ENCODE results near the gene PARD3. TPM values are rescaled to one million over a fixed set of nuclear protein-coding genes. Genes with fewer than 3 reads are reported as not detected.

The PARD3 gene
- total RNA-seq, 1 experiment from 2014 or later: 57.4 TPM

- H3K9me2 ChIP-seq (ENCODE audit: insufficient read depth): no peaks in the 10 kb centered on the region
- no peaks in the 10 kb centered on the region for H3K36me3 ChIP-seq (ENCODE audit: low read depth)
- H3K4me3 ChIP-seq: no peak overlapping the region
- H3K79me2 ChIP-seq (ENCODE audit: low read depth): peaks cover 11% of the 10 kb centered on the region; the same call in 1 of the 2 replicates
- intact Hi-C loops (cut with micrococcal nuclease; ENCODE audit: unreplicated experiment): no loop called here
- CTCF ChIA-PET: no interaction called here
- no peak overlapping the region for H3K4me2 ChIP-seq
- peaks cover 11% of the 10 kb centered on the region for H3K4me1 ChIP-seq (replicated peaks; ENCODE audit: insufficient read depth)
- no TSS peak for BruUV-seq (replicated peaks)
- H3K27ac ChIP-seq: no peak overlapping the region
- no peaks in the 10 kb centered on the region for H3K9me3 ChIP-seq (ENCODE audit: insufficient read depth, low read depth)
- peaks cover 4% of the 10 kb centered on the region; the same call in 1 of the 2 replicates for H3F3A ChIP-seq (ENCODE audit: insufficient read depth, low read depth)
- no peaks in the 10 kb centered on the region for H4K20me1 ChIP-seq (ENCODE audit: insufficient read depth)
- H3K27me3 ChIP-seq (ENCODE audit: insufficient read depth, low read depth): no peaks in the 10 kb centered on the region
- no peak overlapping the region for H2AFZ ChIP-seq
- TF ChIP-seq CTCF (conservative IDR thresholded peaks at IDR 0.05): no peak
- POLR2A ChIA-PET (ENCODE audit: unreplicated experiment): no interaction called here
- no peak for DNase-seq
Observed at GRCh38 chr10:34661580-34661979, 153.5 kb downstream of the PARD3 start.

- TF ChIP-seq CTCF (conservative IDR thresholded peaks at IDR 0.05) (no peak), EZH2 (IDR thresholded peaks at IDR 0.05; ENCODE audit: low read depth) (no peak)
- H3K36me3 ChIP-seq (ENCODE audit: low read depth): no peaks in the 10 kb centered on the region
- H2AFZ ChIP-seq: no peak overlapping the region
- CTCF ChIA-PET: no interaction called here
- H3F3A ChIP-seq (ENCODE audit: insufficient read depth, low read depth): peaks cover 4% of the 10 kb centered on the region; the same call in 1 of the 2 replicates
- H3K4me2 ChIP-seq: no peak overlapping the region
- no peaks in the 10 kb centered on the region for H3K4me1 ChIP-seq (replicated peaks; ENCODE audit: insufficient read depth)
- intact Hi-C loops (cut with micrococcal nuclease; ENCODE audit: unreplicated experiment): loop anchor here (5.0 kb wide), 1 partner anchor 368 kb away; no protein-coding TSS in a partner anchor
- no peak for DNase-seq
- H3K27ac ChIP-seq: no peak overlapping the region
- 0 out of 2 replicates have a peak, but pooled peaks cover 5% of the 10 kb centered on the region for H4K20me1 ChIP-seq (ENCODE audit: insufficient read depth)
- peaks cover 16% of the 10 kb centered on the region for H3K79me2 ChIP-seq (ENCODE audit: low read depth)
- no TSS peak for BruUV-seq (replicated peaks)
- H3K27me3 ChIP-seq (ENCODE audit: insufficient read depth, low read depth): no peaks in the 10 kb centered on the region
- H3K9me3 ChIP-seq (ENCODE audit: insufficient read depth, low read depth): no peaks in the 10 kb centered on the region
- POLR2A ChIA-PET (ENCODE audit: unreplicated experiment): no interaction called here
- H3K4me3 ChIP-seq: no peak overlapping the region
- H3K9me2 ChIP-seq (ENCODE audit: insufficient read depth): no peaks in the 10 kb centered on the region
Observed at GRCh38 chr10:34658934-34659333, 156.2 kb downstream of the PARD3 start.

GRCh38 chr10:34656661-34657060 is 158.4 kb downstream of the PARD3 start:
- ChIA-PET CTCF (interaction anchor here (0.5 kb wide), 1 partner anchor 28 kb away, joined by 6 read pairs; no protein-coding TSS in a partner anchor), POLR2A (ENCODE audit: unreplicated experiment) (no interaction called here)
- intact Hi-C loops (cut with micrococcal nuclease; ENCODE audit: unreplicated experiment): loop anchor here (5.0 kb wide), 1 partner anchor 371 kb away; no protein-coding TSS in a partner anchor
- Histone ChIP-seq H3K4me1 (replicated peaks; ENCODE audit: insufficient read depth) (peaks cover 7% of the 10 kb centered on the region; the same call in 1 of the 2 replicates), H3K4me3 (no peak overlapping the region), H3K79me2 (ENCODE audit: low read depth) (peaks cover 33% of the 10 kb centered on the region), H2AFZ (no peak overlapping the region), H3F3A (ENCODE audit: insufficient read depth, low read depth) (peaks cover 4% of the 10 kb centered on the region; the same call in 1 of the 2 replicates), H3K4me2 (no peak overlapping the region), H4K20me1 (ENCODE audit: insufficient read depth) (0 out of 2 replicates have a peak, but pooled peaks cover 5% of the 10 kb centered on the region), H3K9me3 (ENCODE audit: insufficient read depth, low read depth) (no peaks in the 10 kb centered on the region), H3K9me2 (ENCODE audit: insufficient read depth) (no peaks in the 10 kb centered on the region), H3K27ac (no peak overlapping the region), H3K27me3 (ENCODE audit: insufficient read depth, low read depth) (no peaks in the 10 kb centered on the region), H3K36me3 (ENCODE audit: low read depth) (no peaks in the 10 kb centered on the region)
- no peak for TF ChIP-seq EZH2 (IDR thresholded peaks at IDR 0.05; ENCODE audit: low read depth)
- no peak for TF ChIP-seq CTCF (conservative IDR thresholded peaks at IDR 0.05)
- no peak for DNase-seq
- no TSS peak for BruUV-seq (replicated peaks)
